Natural killer cell treated with Interleukin-12 subunit alpha and Interleukin-12 subunit beta and Interleukin-15 and Interleukin-18, amount 100 ng/mL, for 72 hours (primary cell): ENCODE measurements around the gene MPV17L. TPM values are rescaled to one million over a fixed set of nuclear protein-coding genes. Genes with fewer than 3 reads are reported as not detected.
"Not testable (repeated sequence)": the region's sequence is repeated elsewhere in the genome, so short reads cannot be mapped to it uniquely, and the experiment has no call there.

Experiments used
- ATAC-seq, 2 donors: fragments of 150-1000 bp; cut with Tn5 transposase in 1 of 2; sonication (Bioruptor Pico), chemical (Tn5 transposase) in 1 of 2; 2 replicates each; pipeline ENCODE4 v1.10.0; 2021
- DNase-seq: peaks from one replicate; pipeline ENCODE4 v3.0.0; 2022; ENCODE audit warnings: low spot score
- H3K27ac Mint-ChIP-seq, 2 donors: 1 replicate in 1 of 2; 2 replicates in 1 of 2; pipeline ENCODE4 v1.8.0; 2022; ENCODE audit warnings: mixed read lengths in 2 of 2, mild to moderate bottlenecking in 1 of 2, moderate library complexity in 1 of 2
- H3K27me3 Mint-ChIP-seq, 2 donors: 1 replicate in 1 of 2; 2 replicates in 1 of 2; pipeline ENCODE4 v1.8.0; 2022; ENCODE audit warnings: mixed read lengths in 2 of 2
- H3K36me3 Mint-ChIP-seq: one replicate; pipeline ENCODE4 v1.8.0; 2022; ENCODE audit warnings: mixed read lengths
- H3K4me1 Mint-ChIP-seq, 2 donors: 1 replicate in 1 of 2; 2 replicates in 1 of 2; pipeline ENCODE4 v1.8.0; 2022; ENCODE audit warnings: low read depth in 2 of 2, mixed read lengths in 2 of 2, mild to moderate bottlenecking in 1 of 2
- H3K4me3 Mint-ChIP-seq: one replicate; pipeline ENCODE4 v1.8.0; 2022; ENCODE audit warnings: mixed read lengths
- H3K9me3 Mint-ChIP-seq: 2 replicates; pipeline ENCODE4 v1.8.0; 2022; ENCODE audit warnings: mixed read lengths
- total RNA-seq, 2 donors: library from RNA; stranded (reverse); gene quantifications; one replicate each; pipeline ENCODE4 v1.2.3, GENCODE V29; 2022

MPV17L gene
- under 1 TPM; 0.08 to 0.38 TPM for total RNA-seq

GRCh38 chr16:15395631-15396508 lies at the start of gene MPV17L:
TSS of gene MPV17L (plus strand) at chr16:15395754. CDS start at chr16:15395898, 144 bp downstream.
- not testable (repeated sequence) for DNase-seq, H3K9me3 Mint-ChIP-seq, H3K27ac Mint-ChIP-seq, H3K36me3 Mint-ChIP-seq, H3K4me1 Mint-ChIP-seq, H3K4me3 Mint-ChIP-seq
- peak; percentile 27 to 43 for ATAC-seq
- H3K27me3 Mint-ChIP-seq = peaks cover 12 to 18% of the 10 kb centered on the region in 2 donors

- H3K27me3 Mint-ChIP-seq, ATAC-seq, H3K9me3 Mint-ChIP-seq, DNase-seq, H3K27ac Mint-ChIP-seq, H3K4me3 Mint-ChIP-seq, H3K4me1 Mint-ChIP-seq, H3K36me3 Mint-ChIP-seq: not testable (repeated sequence)
Measured at GRCh38 chr16:15348721-15349120, 46.8 kb upstream of the MPV17L start.

- DNase-seq, H3K4me1 Mint-ChIP-seq, H3K27me3 Mint-ChIP-seq, H3K27ac Mint-ChIP-seq, H3K9me3 Mint-ChIP-seq, ATAC-seq, H3K4me3 Mint-ChIP-seq, H3K36me3 Mint-ChIP-seq: not testable (repeated sequence)
Measured at GRCh38 chr16:15351251-15351650, 44.3 kb upstream of the MPV17L start.

- H3K27ac Mint-ChIP-seq, H3K27me3 Mint-ChIP-seq, H3K4me3 Mint-ChIP-seq, H3K9me3 Mint-ChIP-seq, ATAC-seq, H3K36me3 Mint-ChIP-seq, H3K4me1 Mint-ChIP-seq, DNase-seq: not testable (repeated sequence)
Measured at GRCh38 chr16:15351745-15352144, 43.8 kb upstream of the MPV17L start.

- ATAC-seq, H3K9me3 Mint-ChIP-seq, H3K4me1 Mint-ChIP-seq, H3K4me3 Mint-ChIP-seq, H3K36me3 Mint-ChIP-seq, DNase-seq, H3K27me3 Mint-ChIP-seq, H3K27ac Mint-ChIP-seq: not testable (repeated sequence)
Measured at GRCh38 chr16:15352852-15353251, 42.7 kb upstream of the MPV17L start.

- H3K27me3 Mint-ChIP-seq, DNase-seq, H3K9me3 Mint-ChIP-seq, H3K4me1 Mint-ChIP-seq, ATAC-seq, H3K4me3 Mint-ChIP-seq, H3K27ac Mint-ChIP-seq, H3K36me3 Mint-ChIP-seq: not testable (repeated sequence)
Measured at GRCh38 chr16:15354846-15355245, 40.7 kb upstream of the MPV17L start.

GRCh38 chr16:15357495-15357894 lies 38.1 kb upstream of the MPV17L start:
- H3K36me3 Mint-ChIP-seq, H3K9me3 Mint-ChIP-seq: not testable (repeated sequence)

GRCh38 chr16:15378194-15378593 lies 17.4 kb upstream of the MPV17L start, which contains the start of gene NPIPA5:
TSS of gene NPIPA5 (minus strand) at chr16:15378294. CDS start at chr16:15378294, 0 bp downstream.
- not testable (repeated sequence) for H3K27me3 Mint-ChIP-seq, DNase-seq, H3K9me3 Mint-ChIP-seq, H3K4me3 Mint-ChIP-seq, H3K36me3 Mint-ChIP-seq, ATAC-seq, H3K4me1 Mint-ChIP-seq, H3K27ac Mint-ChIP-seq

More at GRCh38 chr16:15357495-15357894, 38.1 kb upstream of the MPV17L start:
- H3K4me3 Mint-ChIP-seq, H3K4me1 Mint-ChIP-seq, H3K27me3 Mint-ChIP-seq, DNase-seq, H3K27ac Mint-ChIP-seq, ATAC-seq: not testable (repeated sequence)

- not testable (repeated sequence) for H3K4me3 Mint-ChIP-seq, H3K36me3 Mint-ChIP-seq, H3K27me3 Mint-ChIP-seq, H3K4me1 Mint-ChIP-seq, ATAC-seq, H3K27ac Mint-ChIP-seq, H3K9me3 Mint-ChIP-seq, DNase-seq
Measured at GRCh38 chr16:15382810-15383209, 12.7 kb upstream of the MPV17L start.

- H3K27me3 Mint-ChIP-seq, H3K36me3 Mint-ChIP-seq, ATAC-seq, H3K27ac Mint-ChIP-seq, H3K4me3 Mint-ChIP-seq, DNase-seq, H3K9me3 Mint-ChIP-seq, H3K4me1 Mint-ChIP-seq: not testable (repeated sequence)
Measured at GRCh38 chr16:15388060-15388459, 7.5 kb upstream of the MPV17L start.

GRCh38 chr16:15389916-15390315 lies 5.6 kb upstream of the MPV17L start:
- H3K36me3 Mint-ChIP-seq, H3K4me1 Mint-ChIP-seq, ATAC-seq, DNase-seq, H3K4me3 Mint-ChIP-seq, H3K9me3 Mint-ChIP-seq, H3K27me3 Mint-ChIP-seq: not testable (repeated sequence)
- H3K27ac Mint-ChIP-seq = peak overlapping the region in 1 of 2 donors; percentile 23

GRCh38 chr16:15393025-15393424 lies 2.5 kb upstream of the MPV17L start:
- not testable (repeated sequence) for H3K9me3 Mint-ChIP-seq, DNase-seq, H3K27ac Mint-ChIP-seq, H3K4me1 Mint-ChIP-seq, H3K36me3 Mint-ChIP-seq, ATAC-seq, H3K4me3 Mint-ChIP-seq
- H3K27me3 Mint-ChIP-seq = peaks cover 12 to 18% of the 10 kb centered on the region in 2 donors

- not testable (repeated sequence) for H3K4me1 Mint-ChIP-seq, H3K36me3 Mint-ChIP-seq, H3K27ac Mint-ChIP-seq, H3K9me3 Mint-ChIP-seq, H3K4me3 Mint-ChIP-seq, ATAC-seq, DNase-seq
- peaks cover 12 to 18% of the 10 kb centered on the region in 2 donors for H3K27me3 Mint-ChIP-seq
Measured at GRCh38 chr16:15396509-15396829, 915 bp downstream of the MPV17L start.

- no peaks in the 10 kb centered on the region for H3K36me3 Mint-ChIP-seq
- H3K4me3 Mint-ChIP-seq = no peak overlapping the region
- H3K27me3 Mint-ChIP-seq = peaks cover 12 to 18% of the 10 kb centered on the region in 2 donors
- DNase-seq = no peak
- no peaks in the 10 kb centered on the region for H3K4me1 Mint-ChIP-seq
- H3K27ac Mint-ChIP-seq = no peak overlapping the region
- no peaks in the 10 kb centered on the region for H3K9me3 Mint-ChIP-seq
- no peak for ATAC-seq
Measured at GRCh38 chr16:15396948-15397594, 1.5 kb downstream of the MPV17L start.
